ENCODE measurements around the gene MAD1L1. TPM values are rescaled to one million over a fixed set of nuclear protein-coding genes. Genes with fewer than 3 reads are reported as not detected.
"Not testable (repeated sequence)": the region's sequence is repeated elsewhere in the genome, so short reads cannot be mapped to it uniquely, and the experiment has no call there.

Gene MAD1L1
- total and polyA plus RNA-seq, 2 donors (not counting 1 experiment from before 2014, with no cell fraction given): 9.8 to 29.4 TPM

GRCh38 chr7:1996816-1997215 is 235.9 kb downstream of the MAD1L1 start:
- Histone ChIP-seq H3K4me1 (ENCODE audit: control insufficient read depth, extremely low read depth, insufficient read depth, low read length) (no peaks in the 10 kb centered on the region), H3K27me3 (ENCODE audit: control insufficient read depth, insufficient read depth, low read length) (no peaks in the 10 kb centered on the region), H3K79me2 (ENCODE audit: control insufficient read depth, insufficient read depth, low read length) (no peaks in the 10 kb centered on the region), H3K4me2 (ENCODE audit: extremely low read depth, insufficient read depth, low read length) (no peak overlapping the region), H3K36me3 (ENCODE audit: control insufficient read depth, insufficient read depth, low read length) (peaks cover 1% of the 10 kb centered on the region), H3K27ac (ENCODE audit: insufficient read depth, low read length) (no peak overlapping the region), H3K4me3 (replicated peaks in 1 of 4; ENCODE audit: control extremely low read depth in 1 of 4, insufficient read depth in 1 of 4, low read depth in 3 of 4, low read length in 4 of 4) (no peak overlapping the region), H2AFZ (ENCODE audit: low read length) (no peak overlapping the region), H4K20me1 (ENCODE audit: control insufficient read depth, extremely low read depth, insufficient read depth, low read length) (no peaks in the 10 kb centered on the region), H3K9ac (ENCODE audit: insufficient read depth, low read length) (no peak overlapping the region), H3K9me3 (ENCODE audit: control insufficient read depth, insufficient read depth, low read depth, low read length) (no peaks in the 10 kb centered on the region)
- TF ChIP-seq CTCF (conservative IDR thresholded peaks at IDR 0.05 in 1 of 2, IDR thresholded peaks at IDR 0.05 in 1 of 2; ENCODE audit: low read depth in 1 of 2, low read length in 2 of 2) (no peak), EZH2 (IDR thresholded peaks at IDR 0.05; ENCODE audit: low read length, missing control alignments) (no peak)
- DNase-seq (ENCODE audit: low read depth in 2 of 2): no peak

GRCh38 chr7:1995911-1996420 is 236.8 kb downstream of the MAD1L1 start:
- not testable (repeated sequence) for H3K27ac ChIP-seq (ENCODE audit: insufficient read depth, low read length); DNase-seq (ENCODE audit: low read depth in 2 of 2); H2AFZ ChIP-seq (ENCODE audit: low read length); H3K4me1 ChIP-seq (ENCODE audit: control insufficient read depth, extremely low read depth, insufficient read depth, low read length); H4K20me1 ChIP-seq (ENCODE audit: control insufficient read depth, extremely low read depth, insufficient read depth, low read length); H3K9me3 ChIP-seq (ENCODE audit: control insufficient read depth, insufficient read depth, low read depth, low read length); H3K4me2 ChIP-seq (ENCODE audit: extremely low read depth, insufficient read depth, low read length); H3K27me3 ChIP-seq (ENCODE audit: control insufficient read depth, insufficient read depth, low read length); H3K36me3 ChIP-seq (ENCODE audit: control insufficient read depth, insufficient read depth, low read length); H3K79me2 ChIP-seq (ENCODE audit: control insufficient read depth, insufficient read depth, low read length); H3K9ac ChIP-seq (ENCODE audit: insufficient read depth, low read length); H3K4me3 ChIP-seq (replicated peaks in 1 of 4; ENCODE audit: control extremely low read depth in 1 of 4, insufficient read depth in 1 of 4, low read depth in 3 of 4, low read length in 4 of 4)

GRCh38 chr7:1995426-1995825 is 237.3 kb downstream of the MAD1L1 start:
- no peak overlapping the region for H3K4me2 ChIP-seq (ENCODE audit: extremely low read depth, insufficient read depth, low read length)
- no peak for TF ChIP-seq CTCF (conservative IDR thresholded peaks at IDR 0.05 in 1 of 2, IDR thresholded peaks at IDR 0.05 in 1 of 2; ENCODE audit: low read depth in 1 of 2, low read length in 2 of 2)
- no peak for TF ChIP-seq EZH2 (IDR thresholded peaks at IDR 0.05; ENCODE audit: low read length, missing control alignments)
- H3K27me3 ChIP-seq (ENCODE audit: control insufficient read depth, insufficient read depth, low read length): no peaks in the 10 kb centered on the region
- H3K4me3 ChIP-seq (replicated peaks in 1 of 4; ENCODE audit: control extremely low read depth in 1 of 4, insufficient read depth in 1 of 4, low read depth in 3 of 4, low read length in 4 of 4): no peak overlapping the region
- H2AFZ ChIP-seq (ENCODE audit: low read length): no peak overlapping the region
- H3K79me2 ChIP-seq (ENCODE audit: control insufficient read depth, insufficient read depth, low read length): no peaks in the 10 kb centered on the region
- H3K9ac ChIP-seq (ENCODE audit: insufficient read depth, low read length): no peak overlapping the region
- no peak overlapping the region for H3K27ac ChIP-seq (ENCODE audit: insufficient read depth, low read length)
- no peaks in the 10 kb centered on the region for H3K4me1 ChIP-seq (ENCODE audit: control insufficient read depth, extremely low read depth, insufficient read depth, low read length)
- H3K9me3 ChIP-seq (ENCODE audit: control insufficient read depth, insufficient read depth, low read depth, low read length): no peaks in the 10 kb centered on the region
- H3K36me3 ChIP-seq (ENCODE audit: control insufficient read depth, insufficient read depth, low read length): peaks cover 1% of the 10 kb centered on the region
- no peak for DNase-seq (ENCODE audit: low read depth in 2 of 2)
- no peaks in the 10 kb centered on the region for H4K20me1 ChIP-seq (ENCODE audit: control insufficient read depth, extremely low read depth, insufficient read depth, low read length)

Data from fibroblast of lung (primary cell).